GM19468 (cell line): ENCODE data around the gene SLC34A2.
"Not testable (repeated sequence)": the region's sequence is repeated elsewhere in the genome, so short reads cannot be mapped to it uniquely, and the experiment has no call there.

ENCODE experiments used
- ATAC-seq: cut with Tn5 transposase; IDR thresholded peaks from one replicate; pipeline ENCODE4 v1.9.1; 2021; ENCODE audit warnings: mild to moderate bottlenecking, moderate library complexity, moderate number of reproducible peaks; ENCODE audit not compliant: unreplicated experiment; ENCODE audit errors: extremely low read depth

Gene SLC34A2, protein sequence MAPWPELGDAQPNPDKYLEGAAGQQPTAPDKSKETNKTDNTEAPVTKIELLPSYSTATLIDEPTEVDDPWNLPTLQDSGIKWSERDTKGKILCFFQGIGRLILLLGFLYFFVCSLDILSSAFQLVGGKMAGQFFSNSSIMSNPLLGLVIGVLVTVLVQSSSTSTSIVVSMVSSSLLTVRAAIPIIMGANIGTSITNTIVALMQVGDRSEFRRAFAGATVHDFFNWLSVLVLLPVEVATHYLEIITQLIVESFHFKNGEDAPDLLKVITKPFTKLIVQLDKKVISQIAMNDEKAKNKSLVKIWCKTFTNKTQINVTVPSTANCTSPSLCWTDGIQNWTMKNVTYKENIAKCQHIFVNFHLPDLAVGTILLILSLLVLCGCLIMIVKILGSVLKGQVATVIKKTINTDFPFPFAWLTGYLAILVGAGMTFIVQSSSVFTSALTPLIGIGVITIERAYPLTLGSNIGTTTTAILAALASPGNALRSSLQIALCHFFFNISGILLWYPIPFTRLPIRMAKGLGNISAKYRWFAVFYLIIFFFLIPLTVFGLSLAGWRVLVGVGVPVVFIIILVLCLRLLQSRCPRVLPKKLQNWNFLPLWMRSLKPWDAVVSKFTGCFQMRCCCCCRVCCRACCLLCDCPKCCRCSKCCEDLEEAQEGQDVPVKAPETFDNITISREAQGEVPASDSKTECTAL

DNA sequence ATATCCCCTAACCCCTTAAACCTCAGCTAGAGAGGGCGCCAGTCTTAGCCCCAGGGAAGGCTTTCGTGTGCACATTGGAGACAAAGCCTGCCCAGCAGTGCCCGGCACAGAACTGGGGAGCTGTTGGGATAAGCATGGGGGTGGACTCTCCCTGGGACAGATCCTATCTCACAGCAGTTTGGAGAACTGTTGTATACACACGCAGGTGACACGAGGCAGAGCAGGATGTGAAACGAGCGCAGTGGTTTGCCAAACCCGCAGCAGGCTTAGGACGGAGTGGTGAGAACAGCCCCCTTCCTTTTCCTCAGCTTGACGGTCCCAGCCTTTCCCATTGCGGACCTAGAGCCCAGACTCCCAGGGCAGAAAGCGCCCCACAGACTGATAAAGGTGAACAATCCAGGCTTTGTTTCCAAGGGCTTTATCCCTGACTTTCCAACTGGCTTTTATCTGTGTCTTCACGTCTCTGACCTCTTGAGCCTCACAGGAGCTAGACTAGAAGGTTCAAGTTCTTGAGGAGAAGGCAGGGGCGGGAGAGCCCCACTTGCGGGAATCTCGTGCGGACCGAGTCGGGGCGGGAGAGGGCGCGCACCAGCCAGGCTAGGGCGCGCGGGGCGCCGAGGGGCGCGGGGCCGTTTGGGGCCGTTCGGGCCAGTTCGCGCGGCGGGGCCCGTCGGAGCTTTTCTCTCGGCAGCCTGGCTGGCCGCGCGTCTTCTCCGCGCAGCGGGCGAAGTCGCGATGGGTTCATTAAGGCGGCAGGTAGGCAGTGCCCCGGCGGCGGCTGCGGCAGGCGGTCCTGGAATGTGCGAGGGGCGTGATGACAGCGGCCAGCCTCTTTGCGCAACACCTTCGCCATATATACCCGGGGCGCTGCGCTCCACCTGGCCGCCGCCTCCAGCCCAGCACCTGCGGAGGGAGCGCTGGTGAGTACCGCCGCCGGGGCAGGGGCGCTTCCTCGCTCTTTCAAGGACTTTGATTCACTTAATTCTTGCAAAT is at the start of gene SLC34A2:
TSS of gene SLC34A2 (plus strand) at position 881 of the 993 bp plus-strand sequence. CDS start 6,650 bp downstream, outside the sequence.
- no peak for ATAC-seq

DNA sequence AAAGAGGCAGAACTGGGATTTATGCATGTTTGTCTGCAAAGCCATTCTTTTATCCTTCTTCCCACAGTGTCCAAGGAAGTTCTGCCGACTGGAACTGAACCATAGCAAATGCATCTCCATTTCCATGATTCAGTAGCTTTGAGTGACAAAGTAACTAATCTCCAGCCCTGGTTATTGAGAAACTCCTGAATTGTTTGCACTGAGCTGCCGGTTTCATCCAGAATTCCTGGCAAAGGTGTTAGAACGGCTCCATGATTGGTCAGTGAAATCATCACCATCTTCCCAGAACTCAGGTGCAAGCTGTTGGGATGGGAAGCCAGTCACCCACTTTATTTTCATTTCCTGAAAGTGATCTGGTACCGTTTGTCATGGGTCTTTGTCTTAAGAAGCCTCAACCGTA is 47.0 kb upstream of the SLC34A2 start:
- no peak for ATAC-seq

DNA sequence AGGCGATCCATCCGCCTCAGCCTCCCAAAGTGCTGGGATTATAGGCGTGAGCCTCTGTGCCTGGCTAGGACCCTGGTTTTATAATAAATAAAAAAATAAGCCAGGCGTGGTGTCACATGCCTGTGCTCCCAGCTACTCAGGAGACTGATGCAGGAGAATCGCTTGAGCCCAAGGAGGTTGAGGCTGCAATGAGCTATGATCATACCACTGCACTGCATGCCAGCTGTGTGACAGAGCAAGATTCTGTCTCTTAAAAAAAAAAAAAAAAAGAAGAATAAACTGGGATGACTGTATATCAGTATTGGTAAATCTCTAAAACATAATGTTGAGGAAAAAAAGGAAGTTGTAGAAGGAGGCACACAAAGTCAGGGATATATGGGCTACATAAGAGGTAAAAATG is 45.7 kb upstream of the SLC34A2 start:
- no peak for ATAC-seq

DNA sequence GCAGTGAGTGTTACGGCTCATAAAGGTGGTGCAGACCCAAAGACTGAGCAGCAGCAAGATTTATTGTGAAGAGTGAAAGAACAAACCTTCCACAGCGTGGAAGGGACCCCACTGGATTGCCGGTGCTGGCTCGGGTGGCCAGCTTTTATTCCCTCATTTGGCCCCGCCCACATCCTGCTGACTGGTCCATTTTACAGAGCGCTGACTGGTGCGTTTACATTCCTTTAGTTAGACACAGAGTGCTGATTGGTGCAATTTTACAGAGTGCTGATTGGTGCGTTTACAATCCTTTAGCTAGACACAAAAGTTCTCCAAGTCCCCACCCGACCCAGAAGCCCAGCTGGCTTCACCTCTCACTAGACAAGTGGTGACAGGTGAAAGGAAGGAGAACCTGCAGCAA is 42.0 kb upstream of the SLC34A2 start:
- not testable (repeated sequence) for ATAC-seq

DNA sequence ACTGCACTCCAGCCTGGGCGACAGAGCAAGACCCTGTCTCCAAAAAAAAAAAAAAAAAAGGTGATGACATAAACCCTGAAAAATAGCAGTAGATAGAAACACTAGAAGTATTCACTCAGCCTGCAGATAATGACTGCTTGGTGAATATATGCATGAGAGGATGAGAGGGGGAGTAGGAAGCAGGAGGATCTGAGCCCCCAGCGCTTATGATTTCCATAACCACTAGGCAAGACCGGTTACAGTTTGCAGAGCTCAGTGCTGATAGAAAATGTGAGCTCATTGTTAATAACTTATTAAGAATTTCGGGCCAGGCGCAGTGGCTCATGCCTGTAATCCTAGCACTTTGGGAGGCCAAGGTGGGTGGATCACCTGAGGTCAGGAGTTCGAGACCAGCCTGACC is 40.8 kb upstream of the SLC34A2 start:
- no peak for ATAC-seq

DNA sequence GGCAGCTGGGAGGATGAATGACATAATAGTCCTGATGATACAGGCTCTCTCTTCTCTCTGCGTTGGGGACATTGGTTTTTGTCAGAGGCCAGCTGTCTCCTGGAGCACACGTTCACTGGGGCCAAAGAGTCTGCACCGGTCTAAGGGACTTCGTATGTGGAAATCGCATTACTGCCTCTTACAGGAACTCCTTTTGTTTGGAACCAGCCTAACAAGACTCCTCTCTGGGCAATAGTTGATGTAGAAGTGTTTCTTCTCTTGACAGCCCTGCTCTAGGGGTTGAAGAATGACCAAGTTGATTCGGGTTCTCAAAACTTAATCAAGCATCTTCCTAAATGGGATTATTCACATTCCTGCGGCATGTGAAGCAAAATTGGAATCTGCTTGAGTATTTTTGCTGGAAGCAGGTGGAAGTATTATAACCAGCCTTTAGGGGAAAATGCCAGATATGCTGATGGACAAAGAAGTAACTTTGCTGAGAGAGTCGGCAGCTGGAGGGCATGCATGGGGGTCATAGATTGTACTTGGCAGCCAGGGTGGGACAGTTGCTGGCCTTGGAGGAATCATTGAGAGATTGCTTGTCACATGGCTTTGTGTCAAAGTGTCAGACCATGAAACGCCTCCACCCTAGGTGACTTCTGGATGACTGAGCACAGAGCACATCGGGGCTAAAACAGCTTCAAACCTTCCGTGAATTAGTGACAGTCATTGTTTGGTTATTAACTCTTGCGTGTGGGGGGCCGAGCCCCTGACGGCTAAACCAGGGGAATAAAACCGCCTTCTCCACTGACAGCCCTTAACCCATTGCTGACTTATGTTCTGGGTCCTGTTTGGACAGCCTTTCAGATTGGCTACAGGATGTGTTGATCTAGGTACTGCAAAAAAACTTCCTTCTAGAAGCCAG is 34.4 kb upstream of the SLC34A2 start:
- no peak for ATAC-seq

DNA sequence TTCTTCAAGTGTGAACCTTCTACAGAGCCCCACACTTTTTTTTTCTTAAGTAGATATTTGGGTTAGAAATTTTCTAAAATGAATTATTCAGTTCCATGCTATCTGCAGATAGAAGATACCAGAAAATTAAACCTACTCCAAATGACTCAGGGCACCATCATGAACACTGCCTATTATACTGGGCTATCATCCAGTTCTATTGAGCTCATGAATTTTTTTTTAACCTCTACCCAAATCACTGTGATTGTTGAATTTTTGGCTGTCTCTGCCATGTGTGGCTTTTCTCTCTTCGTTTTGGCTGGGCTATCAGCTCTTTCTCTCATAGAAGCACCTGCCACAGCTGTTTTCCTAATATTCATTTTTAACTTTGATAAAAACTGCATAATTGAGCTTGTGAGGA is 31.0 kb upstream of the SLC34A2 start:
- no peak for ATAC-seq

DNA sequence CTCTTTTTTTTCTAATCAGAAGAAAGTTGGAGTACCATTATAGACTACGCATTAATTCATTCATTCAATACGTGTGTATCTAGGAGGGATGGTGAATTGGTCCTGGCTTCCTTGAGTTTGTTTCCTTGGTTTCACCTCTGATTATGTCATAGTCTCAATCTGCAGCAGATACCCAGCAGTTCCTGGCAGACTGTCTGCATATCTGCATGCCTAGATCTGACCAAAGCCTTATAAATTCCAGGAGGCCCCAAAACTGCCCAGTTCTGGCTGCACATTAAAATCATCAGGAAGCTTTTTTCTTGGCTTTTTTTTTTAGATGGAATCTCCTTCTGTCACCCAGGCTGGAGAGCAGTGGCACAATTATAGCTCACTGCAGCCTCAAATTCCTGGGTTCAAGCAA is 27.2 kb upstream of the SLC34A2 start:
- no peak for ATAC-seq

DNA sequence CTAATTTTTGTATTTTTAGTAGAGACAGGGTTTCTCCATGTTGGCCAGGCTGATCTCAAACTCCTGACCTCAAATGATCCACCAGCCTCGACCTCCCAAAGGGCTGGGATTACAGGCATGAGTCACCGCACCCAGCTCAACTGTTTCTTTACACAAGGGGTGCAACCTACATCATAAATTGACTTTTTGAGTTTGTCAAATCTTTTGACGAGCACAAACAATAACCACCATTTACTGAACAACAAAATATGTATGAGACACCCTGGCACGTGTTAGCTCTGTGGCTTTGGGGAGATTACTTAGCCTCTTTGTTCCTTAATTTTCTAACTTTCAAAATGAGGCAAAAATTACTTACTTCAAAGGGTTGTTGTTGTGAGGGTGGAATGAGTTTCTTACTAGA is 23.5 kb upstream of the SLC34A2 start:
- ATAC-seq, result no peak

DNA sequence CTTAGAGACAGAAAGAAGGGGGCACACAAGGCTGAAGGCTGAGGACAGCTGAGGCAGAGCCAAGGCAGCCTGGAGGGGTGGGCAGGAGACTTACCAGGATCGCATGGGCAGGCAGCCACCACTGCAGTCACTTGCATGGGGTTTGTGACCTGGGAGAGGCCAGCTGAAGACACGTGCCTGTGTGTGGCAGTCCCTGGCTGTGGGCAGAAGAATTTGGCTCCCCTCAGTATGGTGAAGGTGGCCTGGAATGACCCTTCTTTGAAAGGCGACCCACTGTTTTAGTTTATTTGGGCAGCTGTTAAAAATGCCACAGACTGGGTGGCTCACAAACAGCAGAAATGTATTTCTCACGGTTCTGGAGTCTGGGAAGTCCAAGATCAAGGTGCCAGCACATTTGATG is 22.1 kb upstream of the SLC34A2 start:
- ATAC-seq, result no peak

DNA sequence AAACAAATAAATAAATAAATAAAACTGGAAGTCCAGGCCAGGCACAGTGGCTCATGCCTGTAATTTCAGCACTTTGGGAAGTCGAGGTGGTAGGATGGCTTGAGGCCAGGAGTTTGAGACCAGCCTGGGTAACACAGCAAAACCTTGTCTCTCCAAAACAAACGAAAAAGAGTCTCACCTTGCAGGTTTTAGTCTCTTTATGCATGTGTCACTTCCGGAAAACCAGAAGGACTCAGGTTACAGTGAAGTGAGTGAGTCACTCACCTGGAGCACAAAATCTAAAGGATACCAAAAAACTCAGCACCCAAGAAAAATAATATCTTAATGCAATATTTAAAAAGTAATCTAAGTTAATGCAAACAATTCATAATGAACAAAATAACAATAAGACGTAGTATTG is 20.1 kb upstream of the SLC34A2 start:
- ATAC-seq, result no peak

DNA sequence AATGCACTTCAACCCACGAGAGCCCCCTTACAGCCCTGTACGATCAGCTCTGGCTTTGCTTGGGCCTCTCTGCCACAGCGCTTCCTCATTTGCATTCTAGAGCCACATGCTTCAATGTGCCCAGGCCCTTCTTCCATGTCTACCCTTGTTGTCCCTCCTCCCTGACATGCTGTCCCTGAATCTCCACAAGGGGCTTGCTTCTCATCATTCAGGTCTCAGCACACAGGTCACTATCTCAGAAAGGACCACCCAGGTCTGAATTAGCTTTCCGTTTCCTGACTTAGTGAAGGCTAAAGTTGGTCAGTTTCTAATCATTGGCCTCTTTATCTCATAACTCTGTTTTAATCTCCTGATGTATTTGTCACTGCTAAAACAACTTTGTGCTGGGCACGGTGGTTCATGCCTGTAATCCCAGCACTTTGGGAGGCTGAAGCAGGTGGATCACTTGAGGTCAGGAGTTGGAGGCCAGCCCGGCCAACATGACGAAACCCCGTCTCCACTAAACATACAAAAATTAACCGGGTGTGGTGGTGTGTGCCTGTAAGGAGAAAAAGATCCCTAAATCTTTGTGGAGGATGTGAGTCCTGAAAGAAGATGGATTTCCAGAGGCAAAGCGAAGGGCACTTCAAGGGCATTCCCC is 17.9 kb upstream of the SLC34A2 start:
- no peak for ATAC-seq

DNA sequence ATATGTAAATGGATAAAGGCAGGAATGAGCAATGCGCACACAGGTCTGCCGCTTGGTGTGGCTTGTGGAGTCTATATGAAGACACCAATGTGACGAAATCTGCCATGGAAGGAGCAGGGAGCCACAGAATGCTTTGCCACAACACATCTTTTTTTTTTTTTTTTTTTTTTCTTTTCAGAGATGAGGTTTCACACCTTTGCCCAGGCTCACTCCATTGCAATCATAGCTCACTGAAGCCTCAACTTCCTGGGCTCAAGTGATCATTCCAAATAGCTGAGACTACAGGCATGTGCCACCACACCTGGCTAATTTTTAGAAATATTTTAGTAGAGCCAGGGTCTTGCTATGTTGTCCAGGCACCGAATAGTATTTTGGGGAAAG is 17.4 kb upstream of the SLC34A2 start:
- no peak for ATAC-seq

DNA sequence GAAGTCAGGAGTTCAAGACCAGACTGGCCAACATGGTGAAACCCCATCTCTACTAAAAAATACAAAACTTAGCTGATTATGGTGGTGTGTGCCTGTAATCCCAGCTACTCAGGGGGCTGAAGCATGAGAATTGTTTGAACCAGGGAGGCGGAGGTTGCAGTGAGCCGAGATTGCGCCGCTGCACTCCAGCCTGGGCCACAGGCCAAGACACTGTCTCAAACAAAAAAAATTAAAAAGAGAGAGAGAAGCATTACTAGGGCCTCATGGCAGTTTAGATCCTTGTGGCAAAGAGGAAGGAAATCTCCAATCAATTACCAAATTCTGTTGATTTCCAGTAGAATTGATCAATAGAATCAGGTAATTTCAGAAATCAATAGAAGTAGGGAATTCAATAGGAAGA is 16.8 kb upstream of the SLC34A2 start:
- no peak for ATAC-seq

DNA sequence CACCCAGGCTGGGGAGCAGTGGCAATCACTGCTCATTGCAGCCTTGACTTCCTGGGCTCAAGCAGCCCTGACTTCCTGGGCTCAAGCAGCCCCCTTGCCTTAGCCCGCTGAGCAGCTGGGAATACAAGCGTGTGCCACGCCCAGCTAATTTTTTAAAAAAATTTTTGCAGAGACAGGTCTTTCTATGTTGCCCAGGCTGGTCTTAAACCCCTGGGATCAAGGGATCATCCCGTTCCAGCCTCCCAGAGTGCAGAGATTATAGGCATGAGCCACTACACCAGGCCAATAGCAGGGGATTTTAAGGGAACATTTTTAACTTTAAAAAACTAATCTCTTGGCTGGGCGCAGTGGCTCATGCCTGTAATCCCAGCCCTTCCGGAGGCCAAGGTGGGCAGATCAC is 5.3 kb upstream of the SLC34A2 start:
- ATAC-seq, result no peak

DNA sequence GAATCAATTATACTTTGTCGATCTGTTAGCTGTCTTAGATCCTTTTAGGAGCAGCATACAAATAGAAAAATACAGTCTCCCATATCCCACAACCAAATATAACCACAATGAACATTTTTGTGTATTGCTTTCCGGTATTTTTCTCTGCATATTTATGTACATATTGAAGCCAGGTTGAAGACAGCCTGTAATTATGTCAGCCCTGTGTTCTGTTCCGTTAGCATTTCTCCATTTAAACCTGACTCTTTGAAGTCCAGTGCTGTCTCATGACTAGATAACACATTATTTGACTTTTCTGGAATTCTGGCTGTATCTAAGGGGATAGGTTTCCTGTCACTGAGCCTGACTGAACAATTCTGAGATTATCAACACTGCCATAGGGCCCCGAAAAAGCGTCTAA is 4.0 kb upstream of the SLC34A2 start:
- no peak for ATAC-seq

DNA sequence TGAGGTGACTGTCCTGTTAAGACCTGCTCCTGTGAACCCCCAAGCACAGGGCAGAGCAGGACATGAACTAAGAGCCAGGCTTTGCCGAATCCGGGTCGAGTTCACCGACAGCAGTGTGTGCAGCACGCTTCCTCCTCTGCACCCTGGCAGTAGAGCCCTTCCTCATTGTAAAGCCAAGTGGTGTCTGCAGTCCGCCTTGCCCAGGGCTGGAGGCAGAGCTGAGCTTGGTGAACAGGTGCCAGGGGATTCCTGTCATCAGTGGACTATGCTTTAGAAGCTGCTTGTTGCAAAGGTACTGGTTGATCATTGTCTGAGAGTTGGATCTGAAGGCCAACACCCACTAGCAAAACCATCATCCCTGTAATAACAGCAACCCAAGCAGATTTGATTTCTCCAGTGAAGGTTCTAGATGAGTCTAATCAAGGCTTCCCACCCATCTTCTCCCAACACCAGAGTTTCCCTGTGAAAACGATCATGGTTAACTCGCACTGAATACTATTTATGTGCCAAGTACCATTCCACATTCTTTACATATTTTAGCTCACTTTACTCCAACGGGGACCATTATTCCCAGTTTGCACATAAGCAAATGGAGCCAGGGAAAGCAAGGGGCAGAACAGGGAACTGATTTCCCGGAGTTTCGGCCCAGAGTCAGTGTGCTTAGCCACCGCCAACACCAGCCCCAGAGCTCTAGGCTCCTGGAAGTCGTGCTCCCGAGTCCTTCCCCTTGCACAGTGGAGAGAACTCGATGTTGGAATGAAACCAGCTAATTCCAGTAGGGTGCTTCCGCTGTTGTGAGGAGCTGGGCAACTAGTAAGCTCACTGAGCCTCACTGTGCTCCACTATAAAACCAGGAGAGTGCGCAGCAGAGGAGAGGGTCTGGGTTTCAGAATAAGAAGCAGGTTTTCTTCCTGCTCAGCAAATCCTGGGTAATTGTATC is 1.4 kb upstream of the SLC34A2 start:
- no peak for ATAC-seq

DNA sequence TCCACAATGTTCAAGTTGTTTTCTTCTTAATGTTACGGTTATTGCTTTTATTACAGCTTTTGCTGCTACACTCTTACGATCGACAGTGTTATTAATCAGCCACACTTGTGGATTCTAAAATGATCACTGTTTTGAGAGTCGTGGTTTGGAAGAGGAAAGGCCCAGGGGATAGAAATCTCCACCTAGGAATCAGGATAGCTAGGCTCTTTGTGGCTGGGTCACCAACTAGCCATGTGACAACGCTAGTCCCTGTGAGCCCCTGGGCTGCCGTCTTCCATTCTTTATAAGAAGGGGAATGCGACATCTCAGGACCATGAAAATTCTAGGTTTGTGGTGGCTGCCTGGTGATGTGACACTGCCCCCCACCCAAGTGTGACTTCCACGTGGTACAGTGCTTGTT is 380 bp downstream of the SLC34A2 start:
- no peak for ATAC-seq
